T-cell (primary cell): ENCODE results near the gene ABCA13. TPM values are rescaled to one million over a fixed set of nuclear protein-coding genes. Genes with fewer than 3 reads are reported as not detected.

ENCODE experiments used
- ATAC-seq, 4 experiments: fragments of 200-7000 bp in 3 of 4; fragments of 150-1000 bp in 1 of 4; cut with Tn5 transposase; replicated peaks in 1 of 4; 1 replicate in 3 of 4; 2 replicates in 1 of 4; pipeline ENCODE4 v1.10.0; 2021; ENCODE audit warnings: moderate library complexity in 3 of 4, mild to moderate bottlenecking in 2 of 4, moderate number of reproducible peaks in 1 of 4
- CTCF ChIA-PET, 2 donors: fragments of 300-600 bp; sonication (Branson Sonifier 250); formaldehyde crosslinking; loops; one replicate each; lab custom pipeline; 2022; ENCODE audit warnings: antibody characterized with exemption in 2 of 2; lab: Charles Lee
- POLR2A ChIA-PET, 2 donors: fragments of 300-600 bp; sonication (Branson Sonifier 250); formaldehyde crosslinking; loops; one replicate each; lab custom pipeline; 2022; ENCODE audit warnings: antibody characterized with exemption in 2 of 2; lab: Charles Lee
- DNase-seq, 35 experiments: peaks; one replicate each; pipeline versions ENCODE4 v3.0.0 to v3.0.0-alpha.2; 2013 to 2023
- H3K27ac ChIP-seq: one replicate; pipeline ENCODE4 v1.5.1; 2013; ENCODE audit warnings: low read length
- H3K27me3 ChIP-seq, 2 experiments: replicated peaks in 1 of 2; 1 replicate in 1 of 2; 2 replicates in 1 of 2; pipeline versions ENCODE4 v1.6.1 to v1.7.0; 2013; ENCODE audit warnings: low read length in 1 of 2, mixed read lengths in 1 of 2; ENCODE audit not compliant: control insufficient read depth in 2 of 2, insufficient read depth in 2 of 2; ENCODE audit errors: extremely low read depth in 1 of 2
- H3K36me3 ChIP-seq, 2 donors: 1 replicate in 1 of 2; 2 replicates in 1 of 2; pipeline versions ENCODE4 v1.6.1 to v1.7.0; 2013; ENCODE audit warnings: low read length in 1 of 2; ENCODE audit not compliant: control insufficient read depth in 2 of 2, insufficient read depth in 1 of 2; ENCODE audit errors: extremely low read depth in 1 of 2
- H3K4me1 ChIP-seq, 2 experiments: 1 replicate in 1 of 2; 2 replicates in 1 of 2; pipeline versions ENCODE4 v1.6.1 to v1.7.0; 2013; ENCODE audit warnings: low read length in 2 of 2, mixed read lengths in 1 of 2; ENCODE audit not compliant: insufficient read depth in 2 of 2, control insufficient read depth in 1 of 2; ENCODE audit errors: extremely low read depth in 1 of 2
- H3K4me3 ChIP-seq, 2 donors: 1 replicate in 1 of 2; 2 replicates in 1 of 2; pipeline versions ENCODE4 v1.5.1 to v1.7.0; 2013; ENCODE audit warnings: mild to moderate bottlenecking in 2 of 2, low read length in 1 of 2, moderate library complexity in 1 of 2; ENCODE audit not compliant: control insufficient read depth in 1 of 2; ENCODE audit errors: extremely low read depth in 1 of 2
- H3K9me3 ChIP-seq: 2 replicates; pipeline ENCODE4 v1.7.0; 2013
- H3K27ac Mint-ChIP-seq, 2 donors: one replicate each; pipeline ENCODE4 v1.8.0; 2020 to 2021; ENCODE audit warnings: mild to moderate bottlenecking in 2 of 2, mixed read lengths in 2 of 2
- H3K27me3 Mint-ChIP-seq, 2 donors: one replicate each; pipeline ENCODE4 v1.8.0; 2021 to 2022; ENCODE audit warnings: mixed read lengths in 2 of 2
- H3K36me3 Mint-ChIP-seq: one replicate; pipeline ENCODE4 v1.8.0; 2021; ENCODE audit warnings: mixed read lengths
- H3K4me1 Mint-ChIP-seq, 3 donors: one replicate each; pipeline ENCODE4 v1.8.0; 2020 to 2022; ENCODE audit warnings: mixed read lengths in 3 of 3, mild to moderate bottlenecking in 1 of 3
- H3K4me3 Mint-ChIP-seq, 3 donors: one replicate each; pipeline ENCODE4 v1.8.0; 2020 to 2022; ENCODE audit warnings: mild to moderate bottlenecking in 3 of 3, mixed read lengths in 3 of 3, moderate library complexity in 3 of 3
- H3K9me3 Mint-ChIP-seq, 3 donors: one replicate each; pipeline ENCODE4 v1.8.0; 2020 to 2022; ENCODE audit warnings: mixed read lengths in 3 of 3
- WGBS: methylation state at CpG from one replicate; pipeline ENCODE4 v1.1.5; 2013; ENCODE audit warnings: missing lambda C conversion rate; ENCODE audit not compliant: insufficient coverage; 5-methylcytosine and 5-hydroxymethylcytosine counted together
- total RNA-seq, 35 experiments: library from RNA in 6 of 35; stranded (reverse) in 6 of 35; fragments of 120-200 nt in 1 of 35; gene quantifications; one replicate each; pipeline versions ENCODE4 v1.2.1 to v1.2.4 and lab custom pipeline; 2013 to 2026

ABCA13 gene
- total RNA-seq, 5 donors from 2014 or later (not counting 1 experiment from before 2014, with no cell fraction given): 0.22 TPM; not detected in 4

DNA sequence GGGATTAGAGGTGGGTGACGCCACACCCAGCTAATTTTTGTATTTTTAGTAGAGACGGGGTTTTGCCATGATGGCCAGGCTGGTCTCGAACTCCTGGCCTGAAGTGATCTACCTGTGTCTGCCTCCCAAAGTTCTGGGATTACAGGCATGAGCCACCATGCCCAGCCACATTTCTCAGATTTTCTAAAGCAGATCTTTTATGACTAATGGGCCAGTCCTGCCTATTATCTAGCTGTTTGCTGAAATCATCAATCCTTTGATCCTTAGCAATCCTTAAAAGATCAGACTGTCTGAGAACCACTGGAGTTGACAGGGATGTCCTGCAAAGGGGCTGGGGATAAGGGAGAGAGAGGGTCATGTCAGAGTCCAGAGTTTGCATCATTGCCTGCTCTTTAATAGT lies 21.2 kb upstream of the ABCA13 start:
- ATAC-seq (no peak), DNase-seq (no peak)
- Histone ChIP-seq H3K36me3 (no peaks in the 10 kb centered on the region), H3K27ac (no peak overlapping the region), H3K4me3 (no peak overlapping the region), H3K9me3 (no peaks in the 10 kb centered on the region), H3K27me3 (peaks cover 0 to 6% of the 10 kb centered on the region in 2 experiments), H3K4me1 (no peaks in the 10 kb centered on the region)
- WGBS: 73% methylated on average over 3 of the region's 3 CpGs
- no peaks in the 10 kb centered on the region for H3K4me1 Mint-ChIP-seq
- H3K36me3 Mint-ChIP-seq: no peaks in the 10 kb centered on the region
- no peak overlapping the region for H3K4me3 Mint-ChIP-seq
- H3K27ac Mint-ChIP-seq: no peak overlapping the region
- peaks cover 21 to 32% of the 10 kb centered on the region in 2 donors for H3K27me3 Mint-ChIP-seq
- CTCF ChIA-PET: no interaction called here
- peaks cover 0 to 6% (median 4%) of the 10 kb centered on the region in 3 donors for H3K9me3 Mint-ChIP-seq
- POLR2A ChIA-PET: no interaction called here

DNA sequence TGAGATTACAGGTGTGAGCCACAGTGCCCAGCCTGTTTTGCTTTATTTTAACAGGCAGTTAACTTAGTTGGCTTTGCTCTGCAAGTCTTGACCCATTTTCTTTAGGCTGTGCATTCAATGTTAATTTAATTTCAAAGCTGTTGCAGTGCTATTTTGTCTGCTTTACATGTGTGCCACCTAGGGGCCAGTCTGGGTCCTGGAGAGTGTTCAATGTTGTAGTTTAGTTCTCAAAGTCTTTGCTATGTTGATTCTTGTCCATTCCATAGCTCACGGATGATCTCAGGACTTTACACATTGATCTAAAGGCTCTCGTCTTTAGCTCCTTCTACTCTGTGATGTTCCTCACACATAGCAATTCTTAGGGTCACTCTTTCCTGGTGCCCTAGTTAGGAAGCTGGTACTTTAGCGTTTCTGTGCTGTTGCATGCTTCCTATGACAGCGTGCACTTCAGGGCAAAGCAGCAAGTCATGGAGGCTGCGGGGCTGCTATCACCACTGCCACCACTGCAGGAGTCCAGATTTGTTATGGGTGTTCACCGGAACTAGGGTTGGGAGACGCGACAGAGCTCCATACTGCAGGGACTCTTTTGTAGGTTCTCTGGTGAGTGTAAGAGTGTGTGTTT lies 16.4 kb upstream of the ABCA13 start:
- Histone ChIP-seq H3K36me3 (no peaks in the 10 kb centered on the region), H3K9me3 (no peaks in the 10 kb centered on the region), H3K4me1 (no peaks in the 10 kb centered on the region), H3K4me3 (no peak overlapping the region), H3K27me3 (peaks cover 0 to 11% of the 10 kb centered on the region in 2 experiments), H3K27ac (no peak overlapping the region)
- Mint-ChIP-seq H3K4me1 (no peaks in the 10 kb centered on the region), H3K27ac (no peak overlapping the region), H3K4me3 (no peak overlapping the region), H3K27me3 (peaks cover 30 to 32% of the 10 kb centered on the region in 2 donors), H3K36me3 (no peaks in the 10 kb centered on the region), H3K9me3 (peaks cover 0 to 6% (median 4%) of the 10 kb centered on the region in 3 donors)
- peak in 1 of 4 experiments; percentile 41 for ATAC-seq
- ChIA-PET CTCF (interaction anchor here (1.0 to 2.0 kb wide), 6 partner anchors 19 to 210 kb away, joined by 3 to 26 read pairs (median 6); no protein-coding TSS in a partner anchor), POLR2A (no interaction called here)
- 85% methylated on average over 4 of the region's 8 CpGs for WGBS
- peak in 27 of 35 experiments; percentile 4 to 51 (median 14) for DNase-seq

DNA sequence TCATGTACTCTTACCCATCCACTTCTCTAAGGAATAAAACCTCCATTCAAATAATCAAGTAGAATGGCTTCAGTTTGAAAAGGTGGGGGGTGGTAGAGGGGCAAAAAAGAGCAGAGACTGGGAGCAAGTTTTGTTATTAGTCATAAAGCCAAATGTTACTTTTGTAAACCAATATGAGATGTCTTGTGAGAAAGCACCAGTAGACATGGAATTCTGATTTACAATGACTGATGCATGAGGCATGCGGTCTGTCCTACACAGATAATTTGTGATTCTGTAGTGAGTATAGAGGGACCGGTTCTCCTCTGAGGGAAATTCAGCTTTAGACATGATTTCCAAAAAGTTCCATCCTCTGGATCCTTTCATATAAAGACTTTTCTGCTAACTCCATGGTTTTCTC lies 12.9 kb upstream of the ABCA13 start:
- H3K9me3 Mint-ChIP-seq: peaks cover 0 to 8% (median 6%) of the 10 kb centered on the region in 3 donors
- Histone ChIP-seq H3K4me1 (no peaks in the 10 kb centered on the region), H3K27ac (no peak overlapping the region), H3K36me3 (no peaks in the 10 kb centered on the region), H3K4me3 (no peak overlapping the region), H3K27me3 (peaks cover 0 to 20% of the 10 kb centered on the region in 2 experiments), H3K9me3 (no peaks in the 10 kb centered on the region)
- ChIA-PET POLR2A (no interaction called here), CTCF (no interaction called here)
- no peak overlapping the region for H3K4me3 Mint-ChIP-seq
- no peaks in the 10 kb centered on the region for H3K36me3 Mint-ChIP-seq
- H3K4me1 Mint-ChIP-seq: no peaks in the 10 kb centered on the region
- no peak overlapping the region for H3K27ac Mint-ChIP-seq
- DNase-seq (no peak), ATAC-seq (no peak)
- H3K27me3 Mint-ChIP-seq: peaks cover 36 to 37% of the 10 kb centered on the region in 2 donors
- WGBS: no CpG with 5 or more reads among the region's 2 CpGs

DNA sequence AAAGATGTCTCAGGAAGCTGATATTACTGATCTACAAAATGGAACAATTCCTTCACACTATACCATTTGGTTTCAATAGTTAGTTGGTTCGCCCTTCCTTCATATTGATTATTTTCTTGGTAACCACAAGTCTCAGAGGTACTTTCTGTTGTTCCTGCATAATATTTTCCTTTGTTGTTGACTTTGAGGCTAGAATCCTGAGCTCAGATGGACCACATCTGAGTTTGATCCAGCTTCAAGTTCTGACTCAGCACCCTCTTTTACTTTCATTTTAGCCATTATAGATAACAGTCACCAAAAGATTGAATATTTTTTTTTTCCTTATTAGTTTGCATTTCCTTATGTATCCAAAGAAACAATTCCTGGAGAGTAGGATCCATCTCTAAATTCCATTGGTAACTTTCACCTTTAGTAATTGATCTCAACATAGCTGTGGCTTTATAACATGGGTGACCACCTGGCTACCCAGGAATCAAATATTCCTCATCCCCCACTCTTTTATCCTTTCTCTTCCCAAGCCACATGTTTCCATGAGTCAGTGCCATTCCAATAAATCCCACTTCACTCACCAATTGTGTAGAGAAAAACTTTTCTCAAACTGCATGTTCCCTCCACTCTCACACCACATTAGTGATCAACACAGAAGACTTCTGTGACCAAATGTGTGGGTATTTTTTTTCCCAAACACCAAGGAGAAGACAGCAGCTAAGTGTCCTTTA lies 9.7 kb upstream of the ABCA13 start:
- H3K27me3 ChIP-seq: peaks cover 0 to 13% of the 10 kb centered on the region in 2 experiments
- POLR2A ChIA-PET: no interaction called here
- Mint-ChIP-seq H3K36me3 (no peaks in the 10 kb centered on the region), H3K4me3 (no peak overlapping the region), H3K27ac (no peak overlapping the region), H3K4me1 (no peaks in the 10 kb centered on the region), H3K9me3 (peaks cover 0 to 3% (median 0%) of the 10 kb centered on the region in 3 donors), H3K27me3 (peaks cover 30 to 33% of the 10 kb centered on the region in 2 donors)
- H3K4me3 ChIP-seq: no peak overlapping the region
- no peaks in the 10 kb centered on the region for H3K4me1 ChIP-seq
- H3K9me3 ChIP-seq: no peaks in the 10 kb centered on the region
- no peaks in the 10 kb centered on the region for H3K36me3 ChIP-seq
- DNase-seq (no peak), ATAC-seq (no peak)
- H3K27ac ChIP-seq: no peak overlapping the region
- WGBS: no CpG with 5 or more reads among the region's 1 CpG
- CTCF ChIA-PET: interaction anchor here in 1 of 2 donors (0.6 to 0.7 kb wide), 2 partner anchors 199 to 217 kb away, joined by 4 to 5 read pairs; no protein-coding TSS in a partner anchor

DNA sequence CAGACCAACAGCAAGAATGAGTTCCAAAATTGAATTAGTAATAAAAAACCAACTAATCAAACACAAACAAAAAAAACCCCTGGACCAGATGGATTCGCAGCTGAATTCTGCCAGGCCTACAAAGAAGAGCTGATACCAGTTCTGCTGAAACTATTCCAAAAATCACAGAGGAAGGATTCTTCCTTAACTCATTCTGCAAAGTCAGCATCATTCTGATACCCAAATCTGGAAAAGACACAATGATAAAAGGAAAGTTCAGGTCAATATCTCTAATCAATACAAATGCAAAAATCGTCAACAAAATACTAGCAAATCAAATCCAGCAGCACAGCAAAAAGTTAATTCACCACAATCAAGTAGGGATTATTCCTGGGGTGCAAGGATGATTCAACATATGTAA lies 6.1 kb upstream of the ABCA13 start:
- ChIA-PET POLR2A (no interaction called here), CTCF (no interaction called here)
- Histone ChIP-seq H3K27ac (no peak overlapping the region), H3K4me1 (no peaks in the 10 kb centered on the region), H3K9me3 (no peaks in the 10 kb centered on the region), H3K27me3 (peaks cover 0 to 6% of the 10 kb centered on the region in 2 experiments), H3K36me3 (no peaks in the 10 kb centered on the region), H3K4me3 (no peak overlapping the region)
- no peaks in the 10 kb centered on the region for H3K4me1 Mint-ChIP-seq
- no peak overlapping the region for H3K4me3 Mint-ChIP-seq
- ATAC-seq (no peak), DNase-seq (no peak)
- H3K27me3 Mint-ChIP-seq: peaks cover 22 to 28% of the 10 kb centered on the region in 2 donors
- peaks cover 0 to 12% (median 11%) of the 10 kb centered on the region in 3 donors for H3K9me3 Mint-ChIP-seq
- no peaks in the 10 kb centered on the region for H3K36me3 Mint-ChIP-seq
- H3K27ac Mint-ChIP-seq: no peak overlapping the region
- no CpG with 5 or more reads among the region's 2 CpGs for WGBS

DNA sequence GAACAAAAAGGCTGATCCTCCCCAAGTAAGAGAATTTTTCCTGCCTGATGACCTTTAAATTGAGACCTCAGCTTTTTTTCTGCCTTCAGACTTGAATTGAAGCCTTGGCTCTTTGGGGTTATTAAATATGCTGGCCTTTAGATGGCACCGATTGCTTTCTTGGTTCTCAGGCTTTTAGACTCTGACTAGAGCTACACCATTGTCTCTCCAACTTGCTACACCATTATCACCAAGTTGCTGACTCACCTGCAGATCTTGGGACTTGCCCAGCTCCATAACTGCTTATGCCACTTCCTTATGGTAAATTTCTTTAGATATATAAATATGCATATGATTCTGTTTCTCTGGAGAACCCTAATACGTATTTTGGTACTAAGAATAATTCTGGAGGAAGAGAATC lies 3.1 kb upstream of the ABCA13 start:
- H3K27ac Mint-ChIP-seq: no peak overlapping the region
- no peak overlapping the region for H3K4me3 ChIP-seq
- CTCF ChIA-PET: no interaction called here
- peaks cover 19 to 20% of the 10 kb centered on the region in 2 donors for H3K27me3 Mint-ChIP-seq
- H3K9me3 ChIP-seq: no peaks in the 10 kb centered on the region
- no peak for ATAC-seq
- H3K27ac ChIP-seq: no peak overlapping the region
- no peak overlapping the region for H3K4me3 Mint-ChIP-seq
- no peaks in the 10 kb centered on the region for H3K36me3 Mint-ChIP-seq
- no peak for DNase-seq
- H3K27me3 ChIP-seq: peaks cover 0 to 3% of the 10 kb centered on the region in 2 experiments
- H3K9me3 Mint-ChIP-seq: peaks cover 0 to 12% (median 7%) of the 10 kb centered on the region in 3 donors
- no peaks in the 10 kb centered on the region for H3K4me1 ChIP-seq
- POLR2A ChIA-PET: no interaction called here
- no peaks in the 10 kb centered on the region for H3K36me3 ChIP-seq
- no peaks in the 10 kb centered on the region for H3K4me1 Mint-ChIP-seq
- no CpG with 5 or more reads among the region's 2 CpGs for WGBS
